Endodermal cell (in vitro differentiated cells): ENCODE data around the gene DERA. TPM values are rescaled to one million over a fixed set of nuclear protein-coding genes. Genes with fewer than 3 reads are reported as not detected.

ENCODE experiments used
- DNase-seq: peaks from one replicate; pipeline ENCODE4 v3.0.0-alpha.2; 2017
- H3K27ac ChIP-seq: 2 replicates; pipeline ENCODE4 v1.5.1; 2013; ENCODE audit warnings: mild to moderate bottlenecking, low read depth, low read length, moderate library complexity
- H3K27me3 ChIP-seq: 2 replicates; pipeline ENCODE4 v1.6.1; 2013; ENCODE audit warnings: mild to moderate bottlenecking, low read length, moderate library complexity; ENCODE audit not compliant: insufficient read depth, control insufficient read depth, poor library complexity, severe bottlenecking
- H3K36me3 ChIP-seq: 2 replicates; pipeline ENCODE4 v1.7.0; 2013; ENCODE audit warnings: mild to moderate bottlenecking, low read length, moderate library complexity; ENCODE audit not compliant: control insufficient read depth, insufficient read depth
- H3K4me1 ChIP-seq: one replicate; pipeline ENCODE4 v1.7.0; 2013; ENCODE audit warnings: low read length; ENCODE audit not compliant: control insufficient read depth, insufficient read depth
- H3K4me3 ChIP-seq: 2 replicates; pipeline ENCODE4 v1.5.1; 2013; ENCODE audit warnings: mild to moderate bottlenecking, low read length, moderate library complexity
- H3K9ac ChIP-seq: 2 replicates; pipeline ENCODE4 v1.6.1; 2013; ENCODE audit warnings: mild to moderate bottlenecking, low read length, moderate library complexity; ENCODE audit not compliant: poor library complexity, severe bottlenecking; ENCODE audit errors: extremely low read depth
- H3K9me3 ChIP-seq: 2 replicates; pipeline ENCODE4 v1.6.1; 2013; ENCODE audit warnings: mild to moderate bottlenecking, low read length, moderate library complexity; ENCODE audit not compliant: control insufficient read depth
- H3K27ac Mint-ChIP-seq: 2 replicates; pipeline ENCODE4 v1.8.0; 2020; ENCODE audit warnings: mixed read lengths
- H3K27me3 Mint-ChIP-seq: 2 replicates; pipeline ENCODE4 v1.8.0; 2021; ENCODE audit warnings: mild to moderate bottlenecking, mixed read lengths; ENCODE audit not compliant: insufficient read depth
- H3K36me3 Mint-ChIP-seq: 2 replicates; pipeline ENCODE4 v1.8.0; 2020; ENCODE audit warnings: low read depth, mixed read lengths
- H3K4me1 Mint-ChIP-seq: 2 replicates; pipeline ENCODE4 v1.8.0; 2020; ENCODE audit warnings: mixed read lengths
- H3K4me3 Mint-ChIP-seq: 2 replicates; pipeline ENCODE4 v1.8.0; 2020; ENCODE audit warnings: mild to moderate bottlenecking, moderate library complexity, mixed read lengths
- H3K9me3 Mint-ChIP-seq: 2 replicates; pipeline ENCODE4 v1.8.0; 2020; ENCODE audit warnings: mild to moderate bottlenecking, mixed read lengths
- WGBS, 2 experiments: methylation state at CpG; one replicate each; pipeline versions ENCODE4 v1.1.5 to v1.1.7; 2013; ENCODE audit warnings: missing lambda C conversion rate in 2 of 2, mixed read lengths in 1 of 2; ENCODE audit not compliant: insufficient coverage in 1 of 2, insufficient read length in 1 of 2; 5-methylcytosine and 5-hydroxymethylcytosine counted together
- total RNA-seq, 2 donors: library from RNA; stranded (reverse); fragmentation: NEBNext Ultra II Directional in 1 of 2; extraction: Animal tissue kit (Norgen Biotek cat#: 25700) in 1 of 2; gene quantifications; 2 replicates in 1 of 2; 3 replicates in 1 of 2; pipeline ENCODE4 v1.2.1, GENCODE V29; 2021
- TF ChIP-seq, protein P1 (sequence below): fragments of 200-600 bp; sonication (generic); conservative IDR thresholded peaks from 2 replicates; pipeline ENCODE4 v1.5.0; 2021; ENCODE audit warnings: antibody characterized with exemption, mild to moderate bottlenecking

DERA gene
- total RNA-seq, 2 donors from 2014 or later: 81.7 to 125 TPM

DNA sequence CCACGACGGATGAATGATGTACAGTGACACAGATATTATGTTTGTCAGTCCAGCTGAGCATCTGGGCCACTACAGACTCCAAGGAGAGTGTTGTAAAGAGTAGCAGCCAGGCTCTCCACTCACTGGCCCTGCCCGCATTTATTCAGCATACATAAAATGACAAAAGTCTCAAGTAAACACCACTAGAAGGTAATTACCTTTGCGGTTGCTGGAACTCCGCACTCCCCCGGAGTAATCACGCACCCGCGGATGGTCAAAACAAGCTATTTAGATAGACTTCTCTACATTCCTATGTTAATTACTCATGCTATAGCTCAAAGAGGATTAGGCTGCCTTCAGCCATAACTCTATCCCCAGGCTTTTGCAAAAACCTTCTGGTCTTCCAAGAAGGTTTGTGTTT, 47.8 kb upstream of the DERA start:
- Histone ChIP-seq H3K9ac (no peak overlapping the region), H3K4me3 (no peak overlapping the region), H3K4me1 (no peaks in the 10 kb centered on the region), H3K27ac (no peak overlapping the region), H3K36me3 (no peaks in the 10 kb centered on the region), H3K9me3 (no peaks in the 10 kb centered on the region), H3K27me3 (no peaks in the 10 kb centered on the region)
- no peaks in the 10 kb centered on the region for H3K9me3 Mint-ChIP-seq
- no peak overlapping the region for H3K4me3 Mint-ChIP-seq
- TF ChIP-seq, protein P1, sequence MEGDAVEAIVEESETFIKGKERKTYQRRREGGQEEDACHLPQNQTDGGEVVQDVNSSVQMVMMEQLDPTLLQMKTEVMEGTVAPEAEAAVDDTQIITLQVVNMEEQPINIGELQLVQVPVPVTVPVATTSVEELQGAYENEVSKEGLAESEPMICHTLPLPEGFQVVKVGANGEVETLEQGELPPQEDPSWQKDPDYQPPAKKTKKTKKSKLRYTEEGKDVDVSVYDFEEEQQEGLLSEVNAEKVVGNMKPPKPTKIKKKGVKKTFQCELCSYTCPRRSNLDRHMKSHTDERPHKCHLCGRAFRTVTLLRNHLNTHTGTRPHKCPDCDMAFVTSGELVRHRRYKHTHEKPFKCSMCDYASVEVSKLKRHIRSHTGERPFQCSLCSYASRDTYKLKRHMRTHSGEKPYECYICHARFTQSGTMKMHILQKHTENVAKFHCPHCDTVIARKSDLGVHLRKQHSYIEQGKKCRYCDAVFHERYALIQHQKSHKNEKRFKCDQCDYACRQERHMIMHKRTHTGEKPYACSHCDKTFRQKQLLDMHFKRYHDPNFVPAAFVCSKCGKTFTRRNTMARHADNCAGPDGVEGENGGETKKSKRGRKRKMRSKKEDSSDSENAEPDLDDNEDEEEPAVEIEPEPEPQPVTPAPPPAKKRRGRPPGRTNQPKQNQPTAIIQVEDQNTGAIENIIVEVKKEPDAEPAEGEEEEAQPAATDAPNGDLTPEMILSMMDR: no peak
- DNase-seq: peak; percentile 79
- no peaks in the 10 kb centered on the region for H3K36me3 Mint-ChIP-seq
- H3K27ac Mint-ChIP-seq: no peak overlapping the region
- 71 to 79% methylated on average over 9 of the region's 9 CpGs for WGBS, 2 experiments
- H3K27me3 Mint-ChIP-seq: no peaks in the 10 kb centered on the region
- peaks cover 16% of the 10 kb centered on the region for H3K4me1 Mint-ChIP-seq

DNA sequence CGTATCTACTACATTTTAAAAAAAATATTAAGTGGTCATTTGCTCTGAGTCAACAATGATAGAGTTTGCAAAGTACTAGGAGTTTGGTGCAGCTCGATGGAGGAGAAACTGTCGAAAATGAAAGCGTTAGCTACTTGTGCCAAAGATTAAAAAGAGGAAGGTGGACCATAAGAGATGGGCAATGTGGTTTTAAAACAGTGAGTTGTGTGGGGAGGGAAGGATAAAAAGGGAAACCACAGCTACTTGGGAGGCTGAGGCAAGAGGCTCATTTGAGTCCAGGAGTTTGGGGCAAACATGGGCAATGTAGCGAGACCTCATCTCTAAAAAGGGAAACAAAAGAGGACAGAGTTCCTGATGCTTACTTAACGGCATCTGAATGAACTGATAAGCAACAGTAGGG, 47.1 kb upstream of the DERA start:
- Histone ChIP-seq H3K4me1 (no peaks in the 10 kb centered on the region), H3K36me3 (no peaks in the 10 kb centered on the region), H3K9ac (no peak overlapping the region), H3K9me3 (no peaks in the 10 kb centered on the region), H3K27ac (no peak overlapping the region), H3K4me3 (no peak overlapping the region), H3K27me3 (no peaks in the 10 kb centered on the region)
- no peaks in the 10 kb centered on the region for H3K36me3 Mint-ChIP-seq
- H3K4me1 Mint-ChIP-seq: peaks cover 13% of the 10 kb centered on the region
- H3K27ac Mint-ChIP-seq: no peak overlapping the region
- no peak for DNase-seq
- no peak overlapping the region for H3K4me3 Mint-ChIP-seq
- H3K9me3 Mint-ChIP-seq: no peaks in the 10 kb centered on the region
- TF ChIP-seq, protein P1: no peak
- WGBS, 2 experiments: 88 to 100% methylated on average over 3 to 5 of the region's 6 CpGs
- H3K27me3 Mint-ChIP-seq: no peaks in the 10 kb centered on the region

DNA sequence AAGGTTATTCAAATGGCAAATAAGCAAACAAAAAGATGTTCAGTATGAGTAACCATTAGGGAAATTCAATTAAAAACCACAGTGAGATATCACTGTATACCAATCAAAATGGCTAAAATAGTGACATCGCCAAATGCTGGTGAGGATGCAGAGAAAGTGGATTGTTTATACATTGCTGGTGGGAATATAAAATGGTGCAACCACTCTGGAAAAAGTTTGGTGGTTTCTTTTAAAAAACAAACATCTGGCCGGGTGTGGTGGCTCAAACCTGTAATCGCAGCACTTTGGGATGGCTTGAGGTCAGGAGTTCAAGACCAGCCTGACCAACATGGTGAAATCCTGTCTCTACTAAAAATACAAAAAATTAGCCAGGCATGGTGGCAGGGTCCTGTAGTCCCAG, 42.9 kb upstream of the DERA start:
- Mint-ChIP-seq H3K27ac (no peak overlapping the region), H3K9me3 (no peaks in the 10 kb centered on the region), H3K27me3 (no peaks in the 10 kb centered on the region), H3K36me3 (no peaks in the 10 kb centered on the region), H3K4me3 (no peak overlapping the region), H3K4me1 (peaks cover 19% of the 10 kb centered on the region)
- DNase-seq: no peak
- Histone ChIP-seq H3K36me3 (no peaks in the 10 kb centered on the region), H3K27ac (no peak overlapping the region), H3K27me3 (no peaks in the 10 kb centered on the region), H3K9ac (no peak overlapping the region), H3K9me3 (no peaks in the 10 kb centered on the region), H3K4me3 (no peak overlapping the region), H3K4me1 (no peaks in the 10 kb centered on the region)
- TF ChIP-seq, protein P1: no peak
- 90 to 98% methylated on average over 2 to 3 of the region's 3 CpGs for WGBS, 2 experiments
